ENCODE results near the gene GSK3B. TPM values are rescaled to one million over a fixed set of nuclear protein-coding genes. Genes with fewer than 3 reads are reported as not detected.
A peak's percentile ranks its signal among the peaks of the same experiment; 100 is the strongest.
"Not testable (repeated sequence)": the region's sequence is repeated elsewhere in the genome, so short reads cannot be mapped to it uniquely, and the experiment has no call there.

The GSK3B gene
- total and polyA plus RNA-seq, 8 donors = 4.4 to 20.7 (median 11.2) TPM

- H3K36me3 ChIP-seq = no peaks in the 10 kb centered on the region
- no peaks in the 10 kb centered on the region for H3K27me3 ChIP-seq
- H3K27ac ChIP-seq = no peak overlapping the region
- DNase-seq (no peak), ATAC-seq (peak in 2 of 4 donors; percentile 14 to 32), FAIRE-seq (no peak)
- H3K9me3 ChIP-seq = no peaks in the 10 kb centered on the region
- H3K4me1 ChIP-seq = peaks cover 3 to 23% (median 11%) of the 10 kb centered on the region in 3 donors
- WGBS, 2 donors = 41 to 45% methylated on average over 3 of the region's 3 CpGs
- intact Hi-C loops (cut with DNase I) = no loop called here
- no peak for TF ChIP-seq CTCF (IDR thresholded peaks at IDR 0.05)
- H3K4me3 ChIP-seq = no peak overlapping the region
Observed at GRCh38 chr3:120017692-120018091, 76.6 kb downstream of the GSK3B start.

- Histone ChIP-seq H3K36me3 (no peaks in the 10 kb centered on the region), H3K4me3 (no peak overlapping the region), H3K27me3 (no peaks in the 10 kb centered on the region), H3K9me3 (no peaks in the 10 kb centered on the region), H3K4me1 (peaks cover 3 to 16% (median 11%) of the 10 kb centered on the region in 3 donors), H3K27ac (no peak overlapping the region)
- intact Hi-C loops (cut with DNase I) = no loop called here
- WGBS, 2 donors = 11 to 14% methylated on average over 3 of the region's 3 CpGs
- peak; percentile 43 to 76 (median 69) for ATAC-seq
- TF ChIP-seq CTCF (IDR thresholded peaks at IDR 0.05) = no peak
- no peak for FAIRE-seq
- no peak for DNase-seq
Observed at GRCh38 chr3:120013481-120013880, 80.8 kb downstream of the GSK3B start.

- intact Hi-C loops (cut with DNase I); H3K36me3 ChIP-seq; ATAC-seq; H3K27me3 ChIP-seq; DNase-seq; FAIRE-seq; H3K4me3 ChIP-seq; H3K9me3 ChIP-seq; H3K4me1 ChIP-seq; H3K27ac ChIP-seq: not testable (repeated sequence)
- WGBS, 2 donors = 99% methylated on average over 3 of the region's 3 CpGs
Observed at GRCh38 chr3:120005741-120006140, 88.5 kb downstream of the GSK3B start.

GRCh38 chr3:120004008-120004498 lies 90.2 kb downstream of the GSK3B start:
- FAIRE-seq; H3K4me1 ChIP-seq; ATAC-seq; H3K9me3 ChIP-seq; H3K27me3 ChIP-seq; H3K27ac ChIP-seq; H3K36me3 ChIP-seq; H3K4me3 ChIP-seq; DNase-seq; intact Hi-C loops (cut with DNase I): not testable (repeated sequence)
- 77 to 81% methylated on average over 11 of the region's 11 CpGs for WGBS, 2 donors

GRCh38 chr3:119998166-119998565 lies 96.1 kb downstream of the GSK3B start:
- H3K4me1 ChIP-seq = peaks cover 0 to 6% (median 0%) of the 10 kb centered on the region in 3 donors
- H3K4me3 ChIP-seq = no peak overlapping the region
- no peaks in the 10 kb centered on the region for H3K9me3 ChIP-seq
- no peak for ATAC-seq
- no peak for FAIRE-seq
- no peak for DNase-seq
- no peak for TF ChIP-seq CTCF (IDR thresholded peaks at IDR 0.05)
- intact Hi-C loops (cut with DNase I) = no loop called here
- WGBS, 2 donors = 94 to 97% methylated on average over 1 of the region's 1 CpG
- H3K27ac ChIP-seq = no peak overlapping the region
- no peaks in the 10 kb centered on the region for H3K36me3 ChIP-seq
- no peaks in the 10 kb centered on the region for H3K27me3 ChIP-seq

- Histone ChIP-seq H3K27ac (no peak overlapping the region), H3K9me3 (no peaks in the 10 kb centered on the region), H3K36me3 (no peaks in the 10 kb centered on the region), H3K27me3 (no peaks in the 10 kb centered on the region), H3K4me3 (no peak overlapping the region), H3K4me1 (peaks cover 0 to 13% (median 0%) of the 10 kb centered on the region in 3 donors)
- intact Hi-C loops (cut with DNase I) = no loop called here
- no peak for DNase-seq
- peak in 1 of 4 donors; percentile 21 for ATAC-seq
- no peak for TF ChIP-seq CTCF (IDR thresholded peaks at IDR 0.05)
- no peak for FAIRE-seq
Observed at GRCh38 chr3:119990888-119991287, 103.4 kb downstream of the GSK3B start.

All from pancreas (tissue), 10 donors.